Fibroblast of lung (primary cell): ENCODE measurements around the gene AHSP. TPM values are rescaled to one million over a fixed set of nuclear protein-coding genes. Genes with fewer than 3 reads are reported as not detected.
"Not testable (repeated sequence)": the region's sequence is repeated elsewhere in the genome, so short reads cannot be mapped to it uniquely, and the experiment has no call there.

Source experiments
- DNase-seq, 2 donors: peaks; one replicate each; pipeline versions ENCODE4 v3.0.0 to v3.0.0-alpha.2; 2010; ENCODE audit warnings: low read depth in 2 of 2
- H2AFZ ChIP-seq: 2 replicates; pipeline ENCODE4 v1.5.1; 2012; ENCODE audit warnings: low read length, control low read depth, inconsistent platforms
- H3K27ac ChIP-seq: 2 replicates; pipeline ENCODE4 v1.5.1; 2011; ENCODE audit warnings: low read length, control low read depth; ENCODE audit not compliant: insufficient read depth
- H3K27me3 ChIP-seq: 2 replicates; pipeline ENCODE4 v1.5.1; 2011; ENCODE audit warnings: mild to moderate bottlenecking, low read length; ENCODE audit not compliant: control insufficient read depth, insufficient read depth
- H3K36me3 ChIP-seq: 2 replicates; pipeline ENCODE4 v1.5.1; 2011; ENCODE audit warnings: low read length; ENCODE audit not compliant: control insufficient read depth, insufficient read depth
- H3K4me1 ChIP-seq: 2 replicates; pipeline ENCODE4 v1.5.1; 2011; ENCODE audit warnings: low read length; ENCODE audit not compliant: control insufficient read depth, insufficient read depth; ENCODE audit errors: extremely low read depth
- H3K4me2 ChIP-seq: 2 replicates; pipeline ENCODE4 v1.5.1; 2011; ENCODE audit warnings: low read length, control low read depth; ENCODE audit not compliant: insufficient read depth; ENCODE audit errors: extremely low read depth
- H3K4me3 ChIP-seq, 4 experiments: fragments of 200-600 bp in 1 of 4; sonication (generic) in 1 of 4; replicated peaks in 1 of 4; 2 replicates each; pipeline ENCODE4 v1.5.1; 2011 to 2016; ENCODE audit warnings: low read length in 4 of 4, low read depth in 3 of 4, mild to moderate bottlenecking in 3 of 4, control low read depth in 2 of 4, inconsistent platforms in 1 of 4, mixed read lengths in 1 of 4; ENCODE audit not compliant: insufficient read depth in 1 of 4; ENCODE audit errors: control extremely low read depth in 1 of 4
- H3K79me2 ChIP-seq: 2 replicates; pipeline ENCODE4 v1.5.1; 2012; ENCODE audit warnings: mild to moderate bottlenecking, low read length, inconsistent platforms; ENCODE audit not compliant: control insufficient read depth, insufficient read depth
- H3K9ac ChIP-seq: 2 replicates; pipeline ENCODE4 v1.5.1; 2011; ENCODE audit warnings: mild to moderate bottlenecking, low read length, control low read depth; ENCODE audit not compliant: insufficient read depth
- H3K9me3 ChIP-seq: 2 replicates; pipeline ENCODE4 v1.5.1; 2012; ENCODE audit warnings: low read depth, low read length; ENCODE audit not compliant: control insufficient read depth, insufficient read depth
- H4K20me1 ChIP-seq: 2 replicates; pipeline ENCODE4 v1.5.1; 2011; ENCODE audit warnings: low read length; ENCODE audit not compliant: control insufficient read depth, insufficient read depth; ENCODE audit errors: extremely low read depth
- EZH2 ChIP-seq: IDR thresholded peaks from 2 replicates; pipeline ENCODE4 v1.5.1; 2012; ENCODE audit warnings: low read length, control low read depth, mild to moderate bottlenecking; ENCODE audit errors: missing control alignments
- polyA plus RNA-seq, 2 donors: library from polyadenylated mRNA; depleted of rRNA in 1 of 2; stranded (reverse) in 1 of 2; unstranded in 1 of 2; fragments of >200 nt; gene quantifications; 2 replicates each; pipeline ENCODE4 v1.2.1, GENCODE V29; 2011 to 2012; ENCODE audit warnings: missing spikeins in 1 of 2
- total RNA-seq: library from RNA; depleted of rRNA; stranded (reverse); fragments of >200 nt; gene quantifications from 2 replicates; pipeline ENCODE4 v1.2.1, GENCODE V29; 2014
- TF ChIP-seq, protein P1 (sequence below), 2 donors: IDR thresholded peaks in 1 of 2; conservative IDR thresholded peaks in 1 of 2; 1 replicate in 1 of 2; 2 replicates in 1 of 2; pipeline ENCODE4 v1.5.1; 2011 to 2012; ENCODE audit warnings: low read length in 2 of 2, control low read depth in 1 of 2, inconsistent platforms in 1 of 2, low read depth in 1 of 2, mild to moderate bottlenecking in 1 of 2

AHSP gene
- total and polyA plus RNA-seq, 2 donors (not counting 1 experiment from before 2014, with no cell fraction given): not detected

DNA sequence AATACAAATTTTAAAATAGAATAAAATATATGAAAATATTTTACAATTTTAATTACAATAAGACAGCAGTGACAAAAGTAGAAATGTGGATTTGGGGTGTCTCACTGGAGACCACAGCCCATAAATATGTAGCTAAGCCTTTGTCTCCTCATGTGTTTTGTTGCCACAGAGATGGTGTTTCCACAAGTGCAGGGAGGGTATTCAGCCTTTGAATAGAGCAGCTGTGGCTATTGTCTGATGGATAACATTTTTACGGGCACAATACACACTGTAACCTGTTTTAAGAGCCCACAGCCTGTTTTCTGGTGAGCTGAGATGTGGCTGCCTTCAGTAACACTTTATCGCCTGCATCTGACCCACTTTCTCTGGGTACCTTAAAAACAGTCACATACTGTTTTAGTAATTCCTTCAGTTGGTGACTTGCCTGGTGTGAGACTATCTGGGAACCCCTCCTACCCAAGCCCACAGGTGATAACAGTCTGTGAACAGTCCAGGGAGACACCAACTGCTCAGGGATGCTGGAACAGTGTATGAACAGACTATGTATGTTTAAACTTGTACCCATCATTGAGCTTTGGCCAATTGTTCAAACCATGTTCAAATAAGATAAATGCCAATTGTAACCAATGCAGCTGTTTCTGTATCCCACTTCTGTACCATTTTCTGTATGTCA is 7.8 kb upstream of the AHSP start:
- DNase-seq: no peak
- Histone ChIP-seq H3K27me3 (no peaks in the 10 kb centered on the region), H4K20me1 (no peaks in the 10 kb centered on the region), H2AFZ (no peak overlapping the region), H3K79me2 (no peaks in the 10 kb centered on the region), H3K4me3 (no peak overlapping the region), H3K36me3 (no peaks in the 10 kb centered on the region), H3K9ac (no peak overlapping the region), H3K27ac (no peak overlapping the region), H3K9me3 (no peaks in the 10 kb centered on the region), H3K4me1 (no peaks in the 10 kb centered on the region), H3K4me2 (no peak overlapping the region)
- no peak for TF ChIP-seq EZH2
- TF ChIP-seq, protein P1, sequence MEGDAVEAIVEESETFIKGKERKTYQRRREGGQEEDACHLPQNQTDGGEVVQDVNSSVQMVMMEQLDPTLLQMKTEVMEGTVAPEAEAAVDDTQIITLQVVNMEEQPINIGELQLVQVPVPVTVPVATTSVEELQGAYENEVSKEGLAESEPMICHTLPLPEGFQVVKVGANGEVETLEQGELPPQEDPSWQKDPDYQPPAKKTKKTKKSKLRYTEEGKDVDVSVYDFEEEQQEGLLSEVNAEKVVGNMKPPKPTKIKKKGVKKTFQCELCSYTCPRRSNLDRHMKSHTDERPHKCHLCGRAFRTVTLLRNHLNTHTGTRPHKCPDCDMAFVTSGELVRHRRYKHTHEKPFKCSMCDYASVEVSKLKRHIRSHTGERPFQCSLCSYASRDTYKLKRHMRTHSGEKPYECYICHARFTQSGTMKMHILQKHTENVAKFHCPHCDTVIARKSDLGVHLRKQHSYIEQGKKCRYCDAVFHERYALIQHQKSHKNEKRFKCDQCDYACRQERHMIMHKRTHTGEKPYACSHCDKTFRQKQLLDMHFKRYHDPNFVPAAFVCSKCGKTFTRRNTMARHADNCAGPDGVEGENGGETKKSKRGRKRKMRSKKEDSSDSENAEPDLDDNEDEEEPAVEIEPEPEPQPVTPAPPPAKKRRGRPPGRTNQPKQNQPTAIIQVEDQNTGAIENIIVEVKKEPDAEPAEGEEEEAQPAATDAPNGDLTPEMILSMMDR (conservative IDR thresholded peaks at IDR 0.05 in 1 of 2, IDR thresholded peaks at IDR 0.05 in 1 of 2; ENCODE audit: low read depth in 1 of 2, low read length in 2 of 2): no peak

DNA sequence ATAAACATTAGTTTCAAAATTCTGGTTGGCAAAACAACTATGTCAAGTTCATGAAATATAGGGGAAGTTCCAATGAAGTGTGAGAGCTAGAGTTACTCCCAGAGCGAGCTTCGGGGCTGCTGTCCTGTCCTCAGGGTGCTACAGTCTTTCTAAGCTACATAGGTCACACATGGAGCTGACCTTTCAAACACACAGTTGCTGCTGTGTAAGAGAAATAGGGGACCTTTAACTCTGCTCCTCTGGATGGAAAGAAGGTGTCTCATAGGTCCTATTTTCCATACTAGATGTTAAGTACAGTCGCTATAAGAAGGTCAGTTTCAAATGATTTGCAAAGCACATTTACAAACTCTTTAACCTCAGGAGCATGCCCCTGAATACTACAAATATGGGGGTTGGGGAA is 6.3 kb upstream of the AHSP start:
- H3K9ac ChIP-seq: no peak overlapping the region
- no peak for TF ChIP-seq EZH2
- TF ChIP-seq, protein P1 (conservative IDR thresholded peaks at IDR 0.05 in 1 of 2, IDR thresholded peaks at IDR 0.05 in 1 of 2; ENCODE audit: low read depth in 1 of 2, low read length in 2 of 2): no peak
- no peak for DNase-seq
- H3K79me2 ChIP-seq: no peaks in the 10 kb centered on the region
- no peak overlapping the region for H2AFZ ChIP-seq
- H3K4me1 ChIP-seq: no peaks in the 10 kb centered on the region
- no peaks in the 10 kb centered on the region for H4K20me1 ChIP-seq
- H3K27me3 ChIP-seq: no peaks in the 10 kb centered on the region
- H3K4me2 ChIP-seq: no peak overlapping the region
- no peak overlapping the region for H3K4me3 ChIP-seq
- H3K27ac ChIP-seq: no peak overlapping the region
- H3K36me3 ChIP-seq: no peaks in the 10 kb centered on the region
- no peaks in the 10 kb centered on the region for H3K9me3 ChIP-seq

DNA sequence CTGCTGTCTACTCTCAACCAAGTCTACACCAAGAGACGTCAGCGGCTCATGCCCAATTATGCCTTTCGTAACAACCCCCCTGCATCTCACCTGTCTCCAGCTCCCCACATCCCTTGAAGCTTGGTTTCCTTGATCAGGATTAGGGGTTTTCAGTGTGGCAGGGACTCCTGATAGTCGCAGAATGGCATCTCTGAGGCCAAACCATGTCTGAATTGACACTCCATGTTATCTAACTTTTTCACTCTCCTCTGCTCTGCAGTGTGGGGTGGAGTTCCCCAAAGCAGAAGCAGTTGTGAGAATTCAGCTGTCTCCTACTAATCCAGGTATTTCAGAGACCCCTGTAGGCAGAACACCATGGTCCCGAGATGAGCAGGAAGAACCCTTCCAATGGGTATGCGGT is 5.6 kb upstream of the AHSP start:
- H3K4me3 ChIP-seq: no peak overlapping the region

DNA sequence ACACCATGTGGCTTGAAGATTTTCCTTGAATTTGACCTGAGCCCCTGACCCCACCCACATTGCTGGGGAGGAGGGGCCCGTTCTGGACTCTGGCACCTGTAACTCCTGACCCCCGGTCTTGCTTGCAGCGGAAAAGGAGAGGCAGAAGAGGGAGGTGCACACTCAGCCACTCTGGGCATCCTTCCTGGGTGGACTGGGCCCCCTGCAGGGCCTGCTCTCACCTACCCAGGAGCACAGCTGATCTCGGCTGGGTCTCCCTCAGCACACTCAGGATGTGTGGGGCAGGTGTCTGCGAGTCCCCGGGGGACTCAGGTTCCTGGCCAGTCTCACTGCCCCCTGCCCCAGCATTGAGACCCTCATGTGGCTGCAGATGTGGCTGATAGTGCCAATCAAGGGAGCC is 3.9 kb upstream of the AHSP start:
- not testable (repeated sequence) for H4K20me1 ChIP-seq, H3K36me3 ChIP-seq, H3K4me1 ChIP-seq, H3K27me3 ChIP-seq, DNase-seq, H3K9ac ChIP-seq, H3K9me3 ChIP-seq, H3K27ac ChIP-seq, H3K79me2 ChIP-seq, H3K4me2 ChIP-seq, H2AFZ ChIP-seq, H3K4me3 ChIP-seq

More for the DNA sequence above, 5.6 kb upstream of the AHSP start:
- Histone ChIP-seq H3K9me3 (no peaks in the 10 kb centered on the region), H3K27ac (no peak overlapping the region), H3K79me2 (no peaks in the 10 kb centered on the region), H2AFZ (no peak overlapping the region), H3K27me3 (no peaks in the 10 kb centered on the region), H3K36me3 (no peaks in the 10 kb centered on the region), H4K20me1 (no peaks in the 10 kb centered on the region), H3K4me2 (no peak overlapping the region), H3K9ac (no peak overlapping the region), H3K4me1 (no peaks in the 10 kb centered on the region)
- no peak for DNase-seq
- TF ChIP-seq, protein P1 (conservative IDR thresholded peaks at IDR 0.05 in 1 of 2, IDR thresholded peaks at IDR 0.05 in 1 of 2; ENCODE audit: low read depth in 1 of 2, low read length in 2 of 2): no peak
- TF ChIP-seq EZH2: no peak
